Urothelium cell line (cell line): ENCODE results near the gene DDHD1.

ENCODE experiments used
- DNase-seq: peaks from one replicate; pipeline ENCODE4 v3.0.0; 2011; ENCODE audit warnings: low spot score, mixed read lengths
- FAIRE-seq: peaks from 2 replicates; lab custom pipeline; 2011; peaks lifted over from hg19 to GRCh38; lab: Jason Lieb, UNC

DDHD1 gene

GRCh38 chr14:53035336-53036210 is 117.5 kb downstream of the DDHD1 start:
- peak; percentile 73 for FAIRE-seq
- DNase-seq = no peak

- DNase-seq (no peak), FAIRE-seq (peak; percentile 37)
Measured at GRCh38 chr14:53034688-53035230, 118.4 kb downstream of the DDHD1 start.

- no peak for DNase-seq
- FAIRE-seq = no peak
Measured at GRCh38 chr14:53034036-53034435, 119.1 kb downstream of the DDHD1 start.

- no peak for DNase-seq
- no peak for FAIRE-seq
Measured at GRCh38 chr14:53032838-53033390, 120.2 kb downstream of the DDHD1 start.

GRCh38 chr14:53032161-53032803 is 120.8 kb downstream of the DDHD1 start:
- DNase-seq (peak; percentile 77), FAIRE-seq (peak; percentile 93)

GRCh38 chr14:53027562-53027961 is 125.6 kb downstream of the DDHD1 start:
- FAIRE-seq (no peak), DNase-seq (no peak)

GRCh38 chr14:53027041-53027440 is 126.1 kb downstream of the DDHD1 start:
- no peak for DNase-seq
- FAIRE-seq = no peak

- DNase-seq = no peak
- no peak for FAIRE-seq
Measured at GRCh38 chr14:53023325-53023724, 129.8 kb downstream of the DDHD1 start.

- DNase-seq = no peak
- peak; percentile 37 for FAIRE-seq
Measured at GRCh38 chr14:53022593-53022992, 130.5 kb downstream of the DDHD1 start.

GRCh38 chr14:53020193-53020932 is 132.8 kb downstream of the DDHD1 start:
- DNase-seq = no peak

GRCh38 chr14:53019406-53019805 is 133.7 kb downstream of the DDHD1 start:
- DNase-seq (no peak), FAIRE-seq (no peak)

More at GRCh38 chr14:53020193-53020932, 132.8 kb downstream of the DDHD1 start:
- no peak for FAIRE-seq

- DNase-seq (no peak), FAIRE-seq (no peak)
Measured at GRCh38 chr14:53017837-53018236, 135.3 kb downstream of the DDHD1 start.

GRCh38 chr14:53016919-53017318 is 136.2 kb downstream of the DDHD1 start:
- DNase-seq (no peak), FAIRE-seq (no peak)

GRCh38 chr14:53016491-53016890 is 136.6 kb downstream of the DDHD1 start:
- no peak for FAIRE-seq
- DNase-seq = no peak

- FAIRE-seq (peak; percentile 96), DNase-seq (peak; percentile 97)
Measured at GRCh38 chr14:53011053-53011462, 142.1 kb downstream of the DDHD1 start.

GRCh38 chr14:53010193-53011040 is 142.7 kb downstream of the DDHD1 start:
- FAIRE-seq = no peak
- no peak for DNase-seq

- FAIRE-seq (peak; percentile 50), DNase-seq (no peak)
Measured at GRCh38 chr14:53006931-53007562, 146.1 kb downstream of the DDHD1 start.

GRCh38 chr14:53004976-53005375 is 148.1 kb downstream of the DDHD1 start:
- DNase-seq (no peak), FAIRE-seq (no peak)

- no peak for FAIRE-seq
- no peak for DNase-seq
Measured at GRCh38 chr14:53003776-53004175, 149.3 kb downstream of the DDHD1 start.
